ENCODE data around the gene PPP4C.

The PPP4C gene

GRCh38 chr16:30132591-30132990 lies 56.8 kb downstream of the PPP4C start:
- DNase-seq (ENCODE audit: low read depth in 1 of 2, low spot score in 1 of 2), result no peak
- TF ChIP-seq CTCF (IDR thresholded peaks at IDR 0.05; ENCODE audit: insufficient read depth, low read length), result no peak
- TF ChIP-seq GABPA (IDR thresholded peaks at IDR 0.05; ENCODE audit: low read depth), result no peak
- TF ChIP-seq POLR2AphosphoS5 (IDR thresholded peaks at IDR 0.05; ENCODE audit: low read depth), result no peak
- no peak for TF ChIP-seq REST (IDR thresholded peaks at IDR 0.05; ENCODE audit: insufficient replicate concordance, low read depth)
- no peak for TF ChIP-seq SPI1 (IDR thresholded peaks at IDR 0.05; ENCODE audit: borderline replicate concordance, low read depth)
- Histone ChIP-seq H3K27me3 (ENCODE audit: insufficient read depth, poor library complexity, severe bottlenecking) (no peaks in the 10 kb centered on the region), H3K27ac (replicated peaks) (peak overlapping the region; percentile 22; the same call in 1 of the 2 replicates), H3K4me3 (replicated peaks; ENCODE audit: insufficient read depth, low read length) (no peak overlapping the region)
